Sigmoid colon (tissue), 4 donors: ENCODE measurements around the gene UNC93B1.

Experiments used
- EP300 ChIP-seq, 4 donors: sonication (generic); formaldehyde crosslinking; IDR thresholded peaks; one replicate each; pipeline ENCODE4 v1.6.1; 2017; ENCODE audit warnings: antibody characterized with exemption in 4 of 4
- POLR2A ChIP-seq, 2 donors: fragments of 450-650 bp; IDR thresholded peaks; one replicate each; pipeline ENCODE4 v1.6.1; 2016; ENCODE audit warnings: antibody characterized with exemption in 2 of 2, mild to moderate bottlenecking in 2 of 2, moderate library complexity in 2 of 2
- POLR2AphosphoS5 ChIP-seq, 4 donors: sonication (generic); formaldehyde crosslinking; IDR thresholded peaks; one replicate each; pipeline ENCODE4 v1.6.1; 2017; ENCODE audit warnings: antibody characterized with exemption in 4 of 4
- TF ChIP-seq, protein P1 (sequence below), 4 experiments: fragments of 450-650 bp in 3 of 4; fragments of 200-600 bp in 1 of 4; IDR thresholded peaks; one replicate each; pipeline ENCODE4 v1.5.1; 2016 to 2019; ENCODE audit warnings: antibody characterized with exemption in 4 of 4, mild to moderate bottlenecking in 3 of 4, moderate library complexity in 2 of 4

DNA sequence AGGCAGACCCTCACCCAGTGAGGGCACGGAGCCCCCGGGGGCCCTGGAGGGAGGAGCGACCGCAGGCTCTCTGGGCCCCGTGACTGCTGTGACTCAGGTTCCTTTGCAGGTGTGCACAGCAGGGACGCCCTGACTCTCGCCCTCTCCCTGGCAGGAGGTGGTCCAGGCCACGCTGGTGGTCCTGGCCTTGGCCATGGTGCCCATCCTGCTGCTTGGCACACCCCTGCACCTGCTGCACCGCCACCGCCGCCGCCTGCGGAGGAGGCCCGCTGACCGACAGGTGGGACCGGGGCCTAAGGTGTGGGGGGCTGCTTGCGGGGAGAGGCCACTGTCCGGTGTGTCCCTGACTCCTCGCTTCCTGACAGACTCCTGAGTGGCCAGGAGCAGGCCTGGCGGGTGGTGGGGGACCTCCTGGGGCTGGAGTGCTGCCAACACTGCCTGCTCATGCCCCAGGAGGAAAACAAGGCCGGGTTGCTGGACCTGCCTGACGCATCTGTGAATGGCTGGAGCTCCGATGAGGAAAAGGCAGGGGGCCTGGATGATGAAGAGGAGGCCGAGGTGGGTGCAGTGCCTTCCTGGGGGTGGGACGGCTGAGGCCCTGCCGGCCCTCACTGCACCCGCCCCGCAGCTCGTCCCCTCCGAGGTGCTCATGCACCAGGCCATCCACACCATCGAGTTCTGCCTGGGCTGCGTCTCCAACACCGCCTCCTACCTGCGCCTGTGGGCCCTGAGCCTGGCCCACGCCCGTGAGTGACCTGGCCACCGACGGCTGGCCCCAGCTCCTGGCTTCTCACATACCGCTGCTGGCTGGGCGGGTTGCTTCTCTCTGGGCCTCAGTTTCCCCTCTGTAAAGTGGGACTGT lies 45.8 kb upstream of the UNC93B1 start:
- TF ChIP-seq, protein P1, sequence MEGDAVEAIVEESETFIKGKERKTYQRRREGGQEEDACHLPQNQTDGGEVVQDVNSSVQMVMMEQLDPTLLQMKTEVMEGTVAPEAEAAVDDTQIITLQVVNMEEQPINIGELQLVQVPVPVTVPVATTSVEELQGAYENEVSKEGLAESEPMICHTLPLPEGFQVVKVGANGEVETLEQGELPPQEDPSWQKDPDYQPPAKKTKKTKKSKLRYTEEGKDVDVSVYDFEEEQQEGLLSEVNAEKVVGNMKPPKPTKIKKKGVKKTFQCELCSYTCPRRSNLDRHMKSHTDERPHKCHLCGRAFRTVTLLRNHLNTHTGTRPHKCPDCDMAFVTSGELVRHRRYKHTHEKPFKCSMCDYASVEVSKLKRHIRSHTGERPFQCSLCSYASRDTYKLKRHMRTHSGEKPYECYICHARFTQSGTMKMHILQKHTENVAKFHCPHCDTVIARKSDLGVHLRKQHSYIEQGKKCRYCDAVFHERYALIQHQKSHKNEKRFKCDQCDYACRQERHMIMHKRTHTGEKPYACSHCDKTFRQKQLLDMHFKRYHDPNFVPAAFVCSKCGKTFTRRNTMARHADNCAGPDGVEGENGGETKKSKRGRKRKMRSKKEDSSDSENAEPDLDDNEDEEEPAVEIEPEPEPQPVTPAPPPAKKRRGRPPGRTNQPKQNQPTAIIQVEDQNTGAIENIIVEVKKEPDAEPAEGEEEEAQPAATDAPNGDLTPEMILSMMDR (IDR thresholded peaks at IDR 0.05): no peak
- TF ChIP-seq POLR2A (IDR thresholded peaks at IDR 0.05) (no peak), EP300 (IDR thresholded peaks at IDR 0.05) (no peak), POLR2AphosphoS5 (IDR thresholded peaks at IDR 0.05) (no peak)
